ENCODE data around the gene MDH2.
"Not testable (repeated sequence)": the region's sequence is repeated elsewhere in the genome, so short reads cannot be mapped to it uniquely, and the experiment has no call there.

The MDH2 gene

DNA sequence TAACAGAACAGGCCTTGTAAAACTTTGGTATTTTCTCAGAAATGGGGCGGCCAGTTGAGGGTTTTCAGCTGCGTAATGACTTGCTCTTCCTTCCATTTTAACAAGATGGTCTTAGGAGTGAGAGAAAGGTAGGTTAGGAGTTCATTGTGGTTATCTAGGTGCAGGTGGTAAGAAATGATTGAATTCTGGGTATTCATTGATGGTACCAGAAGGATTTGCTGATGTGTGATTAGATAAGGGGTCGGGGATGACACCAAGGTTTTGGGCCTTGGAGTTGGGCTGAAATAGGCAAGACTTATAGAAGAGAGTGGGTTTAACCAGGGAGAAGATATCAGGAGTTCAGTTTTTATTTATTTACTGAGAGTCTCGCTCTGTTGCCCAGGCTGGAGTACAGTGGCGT, 2.6 kb downstream of the MDH2 start:
- DNase-seq (ENCODE audit: extremely low read depth, low read depth), result no peak
- TF ChIP-seq, protein P1, sequence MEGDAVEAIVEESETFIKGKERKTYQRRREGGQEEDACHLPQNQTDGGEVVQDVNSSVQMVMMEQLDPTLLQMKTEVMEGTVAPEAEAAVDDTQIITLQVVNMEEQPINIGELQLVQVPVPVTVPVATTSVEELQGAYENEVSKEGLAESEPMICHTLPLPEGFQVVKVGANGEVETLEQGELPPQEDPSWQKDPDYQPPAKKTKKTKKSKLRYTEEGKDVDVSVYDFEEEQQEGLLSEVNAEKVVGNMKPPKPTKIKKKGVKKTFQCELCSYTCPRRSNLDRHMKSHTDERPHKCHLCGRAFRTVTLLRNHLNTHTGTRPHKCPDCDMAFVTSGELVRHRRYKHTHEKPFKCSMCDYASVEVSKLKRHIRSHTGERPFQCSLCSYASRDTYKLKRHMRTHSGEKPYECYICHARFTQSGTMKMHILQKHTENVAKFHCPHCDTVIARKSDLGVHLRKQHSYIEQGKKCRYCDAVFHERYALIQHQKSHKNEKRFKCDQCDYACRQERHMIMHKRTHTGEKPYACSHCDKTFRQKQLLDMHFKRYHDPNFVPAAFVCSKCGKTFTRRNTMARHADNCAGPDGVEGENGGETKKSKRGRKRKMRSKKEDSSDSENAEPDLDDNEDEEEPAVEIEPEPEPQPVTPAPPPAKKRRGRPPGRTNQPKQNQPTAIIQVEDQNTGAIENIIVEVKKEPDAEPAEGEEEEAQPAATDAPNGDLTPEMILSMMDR (IDR thresholded peaks at IDR 0.05; ENCODE audit: low read depth, low read length), result no peak

DNA sequence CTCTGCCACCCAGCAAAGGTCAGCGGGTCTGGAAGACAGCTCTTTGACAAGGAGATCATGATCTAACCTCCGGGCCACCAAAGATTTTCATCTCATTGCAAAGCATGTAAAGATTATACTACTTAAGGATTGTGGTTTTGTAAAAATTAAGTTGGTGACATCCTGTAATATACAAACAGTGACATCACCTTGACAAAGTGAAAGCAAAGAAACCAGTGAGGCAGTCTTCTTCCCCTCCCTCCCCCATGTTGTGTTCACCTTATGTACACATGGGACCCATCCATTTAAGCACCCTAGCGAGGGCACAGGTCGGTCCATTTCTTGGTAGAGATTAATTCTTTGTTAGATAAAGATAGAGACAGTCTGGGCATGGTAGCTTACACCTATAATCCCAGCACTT, 3.9 kb downstream of the MDH2 start:
- no peak for DNase-seq (ENCODE audit: extremely low read depth, low read depth)
- TF ChIP-seq, protein P1 (IDR thresholded peaks at IDR 0.05; ENCODE audit: low read depth, low read length), result no peak

DNA sequence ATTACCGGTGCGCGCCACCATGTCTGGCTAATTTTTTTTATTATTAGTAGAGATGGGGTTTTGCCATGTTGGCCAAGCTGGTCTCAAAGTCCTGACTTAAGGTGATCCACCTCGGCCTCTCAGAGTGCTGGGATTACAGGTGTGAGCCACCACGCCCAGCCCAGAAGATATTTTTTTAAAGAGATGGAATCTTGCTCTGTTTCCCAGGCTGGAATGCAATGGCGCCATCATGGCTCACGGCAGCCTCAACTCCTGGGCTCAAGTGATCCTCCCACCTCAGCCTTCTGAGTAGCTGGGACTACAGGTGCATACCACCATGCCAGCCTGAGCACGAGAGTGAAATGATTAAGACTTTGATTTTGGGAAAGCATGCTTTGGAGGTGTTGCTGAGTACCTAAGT, 4.8 kb downstream of the MDH2 start:
- DNase-seq (ENCODE audit: extremely low read depth, low read depth), result not testable (repeated sequence)

DNA sequence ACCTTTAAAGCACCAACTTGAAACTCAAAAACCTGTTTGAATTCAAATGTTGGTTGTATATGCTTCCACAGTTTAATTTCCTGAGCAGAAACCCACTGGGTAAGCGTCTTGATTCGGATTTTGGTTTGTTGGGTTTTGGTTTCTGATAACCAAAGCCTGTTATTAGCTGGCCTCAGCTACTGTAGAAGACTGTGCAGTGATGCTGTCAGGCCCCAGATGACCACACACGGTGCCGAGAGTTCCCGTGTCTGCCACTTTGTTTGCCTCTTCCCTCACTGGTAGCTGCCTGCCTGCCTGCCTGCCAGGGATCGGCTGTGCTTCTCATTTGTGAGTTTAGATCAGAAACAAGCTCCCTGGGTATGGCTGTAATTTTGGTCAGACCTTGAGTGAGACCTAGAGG, 5.6 kb downstream of the MDH2 start:
- TF ChIP-seq, protein P1 (IDR thresholded peaks at IDR 0.05; ENCODE audit: low read depth, low read length), result no peak
- no peak for DNase-seq (ENCODE audit: extremely low read depth, low read depth)

DNA sequence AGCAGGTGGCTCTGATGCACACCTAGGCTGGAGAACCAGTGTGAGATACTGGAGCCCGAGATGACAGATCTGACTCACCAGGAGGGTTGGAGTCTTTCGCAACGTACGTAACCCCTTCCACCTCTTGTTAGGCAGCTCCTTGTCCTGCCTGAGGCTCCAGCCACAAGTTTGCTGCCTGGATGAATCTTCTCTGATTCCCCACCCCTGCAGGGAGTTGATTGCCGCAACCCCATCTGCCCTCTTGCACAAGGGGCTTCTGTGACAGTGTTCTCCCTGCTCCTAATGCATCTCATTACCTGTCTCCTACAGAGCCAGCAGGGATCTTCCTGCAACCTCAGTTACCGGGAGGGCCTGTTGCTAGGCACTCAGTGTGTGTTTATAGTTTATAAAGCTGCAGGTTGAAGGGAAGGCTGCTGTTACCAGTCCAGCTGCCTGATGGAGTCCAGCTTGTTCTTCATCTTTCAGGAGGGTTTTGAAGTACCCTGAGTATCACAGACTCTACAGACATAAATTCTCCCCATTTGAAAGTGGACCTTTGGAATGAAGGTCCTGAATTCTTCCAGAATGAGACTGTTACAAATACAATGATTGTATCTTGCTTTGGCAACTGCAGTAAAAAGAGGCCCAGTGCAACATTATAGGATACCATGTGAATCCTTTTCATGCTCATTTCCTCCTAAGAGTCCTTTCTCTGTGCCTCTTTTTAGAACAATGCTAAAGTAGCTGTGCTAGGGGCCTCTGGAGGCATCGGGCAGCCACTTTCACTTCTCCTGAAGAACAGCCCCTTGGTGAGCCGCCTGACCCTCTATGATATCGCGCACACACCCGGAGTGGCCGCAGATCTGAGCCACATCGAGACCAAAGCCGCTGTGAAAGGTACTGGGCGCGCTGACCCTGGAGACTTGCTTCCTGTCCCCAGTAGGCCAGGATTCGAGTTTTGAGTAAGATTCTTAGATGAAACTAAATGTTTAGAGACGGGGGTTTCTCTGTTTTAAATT, 6.5 kb downstream of the MDH2 start:
- no peak for DNase-seq (ENCODE audit: extremely low read depth, low read depth)
- TF ChIP-seq, protein P1 (IDR thresholded peaks at IDR 0.05; ENCODE audit: low read depth, low read length), result no peak

DNA sequence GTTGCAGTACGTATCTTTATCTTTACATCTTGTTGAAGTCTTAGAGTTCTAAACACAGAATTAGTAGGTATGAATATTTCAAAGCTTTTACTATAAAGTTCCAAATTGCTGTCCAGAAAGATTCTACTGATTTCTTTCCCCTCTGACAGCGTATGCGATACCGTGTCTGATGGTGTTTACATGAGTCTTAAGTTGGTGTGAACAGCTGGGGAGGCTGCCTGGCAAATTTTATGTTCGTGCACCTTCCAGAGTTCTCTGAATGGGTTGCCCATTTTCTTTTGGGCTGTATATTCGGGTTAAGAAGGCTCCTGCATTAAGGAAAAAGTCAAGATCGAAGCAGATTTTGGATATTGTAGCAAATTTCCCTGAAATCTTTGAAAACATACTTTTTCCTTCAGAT, 8.3 kb downstream of the MDH2 start:
- TF ChIP-seq, protein P1 (IDR thresholded peaks at IDR 0.05; ENCODE audit: low read depth, low read length), result no peak
- DNase-seq (ENCODE audit: extremely low read depth, low read depth), result no peak

DNA sequence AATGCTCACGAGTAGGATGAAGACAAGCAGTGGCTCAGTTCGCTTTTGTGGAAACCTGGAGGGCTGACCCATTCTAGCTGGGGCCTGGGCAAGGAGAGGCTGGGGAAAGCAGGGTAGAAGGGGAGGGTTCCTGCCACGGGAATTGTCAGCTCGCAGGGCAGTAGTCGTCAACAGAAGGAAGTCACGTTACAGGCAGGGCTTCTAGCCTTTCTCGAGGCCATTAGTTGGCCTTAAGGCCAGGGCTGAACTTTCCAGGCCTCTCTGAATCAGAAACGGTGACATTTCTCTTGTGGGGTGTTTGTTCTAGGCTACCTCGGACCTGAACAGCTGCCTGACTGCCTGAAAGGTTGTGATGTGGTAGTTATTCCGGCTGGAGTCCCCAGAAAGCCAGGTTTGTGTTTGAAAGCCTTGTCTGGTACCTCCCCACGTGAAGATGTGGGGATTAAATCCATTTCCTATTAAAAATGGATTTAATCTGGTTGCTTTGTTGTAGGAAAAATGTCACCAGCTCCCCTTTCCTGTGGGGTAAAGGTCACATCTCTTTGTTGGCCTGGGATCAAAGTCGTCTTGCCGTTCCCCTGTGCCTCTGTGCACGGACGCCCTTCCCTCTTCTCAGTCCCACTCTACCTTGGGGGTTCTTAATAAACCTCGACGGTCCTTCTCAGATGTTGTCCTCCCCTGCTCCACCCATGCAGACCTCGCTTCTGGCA, 9.4 kb downstream of the MDH2 start:
- DNase-seq (ENCODE audit: extremely low read depth, low read depth), result no peak

More for the DNA sequence above, 9.4 kb downstream of the MDH2 start:
- TF ChIP-seq, protein P1 (IDR thresholded peaks at IDR 0.05; ENCODE audit: low read depth, low read length), result no peak

Measured in AG09319 (cell line).